GM12891 (cell line): ENCODE measurements around the gene TBC1D2.

ENCODE experiments used
- PAX5 ChIP-seq: IDR thresholded peaks from 2 replicates; pipeline ENCODE4 v1.6.1; 2011; ENCODE audit warnings: low read length, moderate library complexity, mild to moderate bottlenecking; ENCODE audit not compliant: insufficient read depth, severe bottlenecking
- POLR2A ChIP-seq: IDR thresholded peaks from 2 replicates; pipeline ENCODE4 v1.6.1; 2011; ENCODE audit warnings: low read depth, low read length, control low read depth
- POLR2AphosphoS5 ChIP-seq: IDR thresholded peaks from 2 replicates; pipeline ENCODE4 v1.6.1; 2011; ENCODE audit warnings: low read depth, low read length, control low read depth

- no peak for TF ChIP-seq PAX5
- no peak for TF ChIP-seq POLR2AphosphoS5
- TF ChIP-seq POLR2A: no peak
Observed at GRCh38 chr9:98201102-98201501, 54.3 kb downstream of the TBC1D2 start.
